Glomerular visceral epithelial cell (primary cell): ENCODE data around the gene DAAM2.

Experiments
- DNase-seq: peaks from one replicate; pipeline ENCODE4 v3.0.0-alpha.2; 2016; ENCODE audit errors: extremely low spot score

Gene DAAM2

GRCh38 chr6:39887692-39888450 lies 95.7 kb downstream of the DAAM2 start:
- peak; percentile 95 for DNase-seq

GRCh38 chr6:39889229-39889628 lies 97.1 kb downstream of the DAAM2 start:
- no peak for DNase-seq

- no peak for DNase-seq
Observed at GRCh38 chr6:39891353-39891752, 99.2 kb downstream of the DAAM2 start.

- no peak for DNase-seq
Observed at GRCh38 chr6:39891976-39892375, 99.8 kb downstream of the DAAM2 start.

GRCh38 chr6:39892490-39893129 lies 100.4 kb downstream of the DAAM2 start:
- peak; percentile 50 for DNase-seq

- DNase-seq: peak; percentile 73
Observed at GRCh38 chr6:39893286-39893685, 101.1 kb downstream of the DAAM2 start.

- no peak for DNase-seq
Observed at GRCh38 chr6:39896701-39897100, 104.5 kb downstream of the DAAM2 start.

GRCh38 chr6:39897698-39898097 lies 105.5 kb downstream of the DAAM2 start:
- peak; percentile 45 for DNase-seq

GRCh38 chr6:39898625-39899024 lies 106.4 kb downstream of the DAAM2 start:
- DNase-seq: no peak

GRCh38 chr6:39899554-39900295 lies 107.5 kb downstream of the DAAM2 start:
- no peak for DNase-seq

GRCh38 chr6:39901116-39901655 lies 109.0 kb downstream of the DAAM2 start:
- DNase-seq: no peak

GRCh38 chr6:39901670-39902069 lies 109.5 kb downstream of the DAAM2 start:
- DNase-seq: no peak

GRCh38 chr6:39902136-39902535 lies 110.0 kb downstream of the DAAM2 start:
- no peak for DNase-seq

- DNase-seq: no peak
Observed at GRCh38 chr6:39902786-39903465, 110.8 kb downstream of the DAAM2 start.

GRCh38 chr6:39903656-39904055 lies 111.5 kb downstream of the DAAM2 start:
- no peak for DNase-seq

GRCh38 chr6:39904946-39905639 lies 112.9 kb downstream of the DAAM2 start:
- no peak for DNase-seq

GRCh38 chr6:39905640-39905975 lies 113.4 kb downstream of the DAAM2 start:
- no peak for DNase-seq

- DNase-seq: no peak
Observed at GRCh38 chr6:39906318-39906761, 114.2 kb downstream of the DAAM2 start.

GRCh38 chr6:39907871-39908575 lies 115.8 kb downstream of the DAAM2 start:
- DNase-seq: no peak

- DNase-seq: no peak
Observed at GRCh38 chr6:39908838-39909583, 116.8 kb downstream of the DAAM2 start.
